Smooth muscle cell (in vitro differentiated cells): ENCODE measurements around the gene LCE1E. TPM values are rescaled to one million over a fixed set of nuclear protein-coding genes. Genes with fewer than 3 reads are reported as not detected.

Source experiments
- DNase-seq: peaks from one replicate; lab custom pipeline; 2025; ENCODE audit not compliant: unreplicated experiment; lab: John Stamatoyannopoulos, UW
- H2AFZ ChIP-seq: fragments of 200-600 bp; sonication (generic); 2 replicates; pipeline ENCODE4 v1.6.0; 2016; ENCODE audit warnings: antibody characterized with exemption, low read depth, mild to moderate bottlenecking
- H3F3A ChIP-seq: fragments of 200-600 bp; sonication (generic); 2 replicates; pipeline ENCODE4 v1.6.0; 2017; ENCODE audit warnings: antibody characterized with exemption, low read depth
- H3K27ac ChIP-seq: fragments of 200-600 bp; sonication (generic); 2 replicates; pipeline ENCODE4 v1.5.1; 2016; ENCODE audit warnings: low read depth, mild to moderate bottlenecking
- H3K27me3 ChIP-seq: fragments of 200-600 bp; sonication (generic); 2 replicates; pipeline ENCODE4 v1.6.1; 2016; ENCODE audit warnings: low read depth, mild to moderate bottlenecking
- H3K36me3 ChIP-seq: fragments of 200-600 bp; sonication (generic); 2 replicates; pipeline ENCODE4 v1.5.1; 2016; ENCODE audit warnings: low read depth
- H3K4me1 ChIP-seq: fragments of 200-600 bp; sonication (generic); 2 replicates; pipeline ENCODE4 v1.5.1; 2016; ENCODE audit warnings: low read depth
- H3K4me2 ChIP-seq: fragments of 200-600 bp; sonication (generic); 2 replicates; pipeline ENCODE4 v1.6.0; 2016; ENCODE audit warnings: mild to moderate bottlenecking
- H3K4me3 ChIP-seq: fragments of 200-600 bp; sonication (generic); 2 replicates; pipeline ENCODE4 v1.5.1; 2016; ENCODE audit warnings: mild to moderate bottlenecking
- H3K79me2 ChIP-seq: fragments of 200-600 bp; sonication (generic); 2 replicates; pipeline ENCODE4 v1.6.0; 2016; ENCODE audit warnings: low read depth, mild to moderate bottlenecking
- H3K9ac ChIP-seq: fragments of 200-600 bp; sonication (generic); 2 replicates; pipeline ENCODE4 v1.6.0; 2016; ENCODE audit warnings: low read depth
- H3K9me3 ChIP-seq: fragments of 200-600 bp; sonication (generic); replicated peaks from 2 replicates; pipeline ENCODE4 v1.5.1; 2016; ENCODE audit warnings: low read depth
- H4K20me1 ChIP-seq: fragments of 200-600 bp; sonication (generic); 2 replicates; pipeline ENCODE4 v1.6.0; 2016; ENCODE audit warnings: low read depth
- WGBS: methylation state at CpG from one replicate; pipeline ENCODE4 v1.1.7; 2016; ENCODE audit warnings: low lambda C conversion rate; 5-methylcytosine and 5-hydroxymethylcytosine counted together
- polyA plus RNA-seq: library from polyadenylated mRNA; unstranded; fragments of >200 nt; fragmentation: Nextera tagmentation; extraction: Ambion mirVana; gene quantifications from 2 replicates; pipeline ENCODE4 v1.2.1, GENCODE V29; 2016
- total RNA-seq: library from RNA; depleted of rRNA; stranded (reverse); fragments of >200 nt; gene quantifications from 2 replicates; pipeline ENCODE4 v1.2.3, GENCODE V29; 2014
- TF ChIP-seq, protein P1 (sequence below): fragments of 200-600 bp; sonication (generic); IDR thresholded peaks from 2 replicates; pipeline ENCODE4 v1.5.1; 2017; ENCODE audit warnings: borderline replicate concordance, mild to moderate bottlenecking, antibody characterized with exemption; ENCODE audit not compliant: insufficient read depth, poor library complexity, severe bottlenecking

Gene LCE1E
- total and polyA plus RNA-seq, 2 experiments from 2014 or later, result not detected

DNA sequence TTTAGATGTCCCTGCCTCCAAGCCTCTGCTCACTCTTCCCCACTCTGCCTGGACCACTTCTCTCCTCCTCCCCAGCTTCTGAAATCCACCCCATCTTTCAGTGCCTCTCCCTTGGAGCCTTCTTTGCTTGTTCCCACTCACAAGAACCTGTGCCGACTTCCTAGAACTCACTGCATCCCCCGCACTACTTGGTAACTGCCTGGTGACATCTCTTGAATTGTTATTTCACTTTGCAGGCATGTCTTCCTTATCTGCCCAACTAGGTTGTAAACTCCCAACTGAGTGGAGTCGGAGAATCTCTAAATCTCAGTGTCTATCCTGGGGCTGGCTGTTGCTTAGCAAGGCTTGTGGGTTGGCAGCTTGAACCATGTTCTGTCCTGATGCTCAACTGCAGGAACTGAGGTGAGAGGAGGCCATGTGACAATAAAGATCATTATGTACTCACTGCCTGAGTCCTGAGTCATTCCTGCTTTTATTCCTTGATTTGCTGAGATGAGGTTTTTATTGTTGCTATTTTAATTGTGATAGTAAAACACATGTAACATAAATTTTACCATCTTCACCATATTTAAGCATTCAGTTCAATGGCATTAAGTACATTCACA is 24.3 kb upstream of the LCE1E start:
- Histone ChIP-seq H3K9me3 (no peaks in the 10 kb centered on the region), H3K79me2 (no peaks in the 10 kb centered on the region), H3K36me3 (no peaks in the 10 kb centered on the region), H3F3A (no peaks in the 10 kb centered on the region), H3K27ac (no peak overlapping the region), H3K27me3 (no peaks in the 10 kb centered on the region), H3K4me2 (no peak overlapping the region), H2AFZ (no peak overlapping the region), H3K9ac (no peak overlapping the region), H3K4me3 (no peak overlapping the region), H4K20me1 (no peaks in the 10 kb centered on the region), H3K4me1 (no peaks in the 10 kb centered on the region)
- WGBS, result 84% methylated on average over 3 of the region's 3 CpGs
- TF ChIP-seq, protein P1, sequence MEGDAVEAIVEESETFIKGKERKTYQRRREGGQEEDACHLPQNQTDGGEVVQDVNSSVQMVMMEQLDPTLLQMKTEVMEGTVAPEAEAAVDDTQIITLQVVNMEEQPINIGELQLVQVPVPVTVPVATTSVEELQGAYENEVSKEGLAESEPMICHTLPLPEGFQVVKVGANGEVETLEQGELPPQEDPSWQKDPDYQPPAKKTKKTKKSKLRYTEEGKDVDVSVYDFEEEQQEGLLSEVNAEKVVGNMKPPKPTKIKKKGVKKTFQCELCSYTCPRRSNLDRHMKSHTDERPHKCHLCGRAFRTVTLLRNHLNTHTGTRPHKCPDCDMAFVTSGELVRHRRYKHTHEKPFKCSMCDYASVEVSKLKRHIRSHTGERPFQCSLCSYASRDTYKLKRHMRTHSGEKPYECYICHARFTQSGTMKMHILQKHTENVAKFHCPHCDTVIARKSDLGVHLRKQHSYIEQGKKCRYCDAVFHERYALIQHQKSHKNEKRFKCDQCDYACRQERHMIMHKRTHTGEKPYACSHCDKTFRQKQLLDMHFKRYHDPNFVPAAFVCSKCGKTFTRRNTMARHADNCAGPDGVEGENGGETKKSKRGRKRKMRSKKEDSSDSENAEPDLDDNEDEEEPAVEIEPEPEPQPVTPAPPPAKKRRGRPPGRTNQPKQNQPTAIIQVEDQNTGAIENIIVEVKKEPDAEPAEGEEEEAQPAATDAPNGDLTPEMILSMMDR, result no peak
- DNase-seq, result no peak

- no peak overlapping the region for H2AFZ ChIP-seq
- TF ChIP-seq, protein P1, result no peak
- no peaks in the 10 kb centered on the region for H3K36me3 ChIP-seq
- H3K4me1 ChIP-seq, result no peaks in the 10 kb centered on the region
- H4K20me1 ChIP-seq, result no peaks in the 10 kb centered on the region
- H3K27me3 ChIP-seq, result no peaks in the 10 kb centered on the region
- WGBS, result 43% methylated on average over 8 of the region's 8 CpGs
- H3F3A ChIP-seq, result no peaks in the 10 kb centered on the region
- peaks cover 4% of the 10 kb centered on the region for H3K9me3 ChIP-seq
- H3K9ac ChIP-seq, result no peak overlapping the region
- no peak for DNase-seq
- H3K79me2 ChIP-seq, result no peaks in the 10 kb centered on the region
- no peak overlapping the region for H3K27ac ChIP-seq
- H3K4me3 ChIP-seq, result no peak overlapping the region
- no peak overlapping the region for H3K4me2 ChIP-seq
Measured at GRCh38 chr1:152768847-152769533, 17.1 kb upstream of the LCE1E start.

DNA sequence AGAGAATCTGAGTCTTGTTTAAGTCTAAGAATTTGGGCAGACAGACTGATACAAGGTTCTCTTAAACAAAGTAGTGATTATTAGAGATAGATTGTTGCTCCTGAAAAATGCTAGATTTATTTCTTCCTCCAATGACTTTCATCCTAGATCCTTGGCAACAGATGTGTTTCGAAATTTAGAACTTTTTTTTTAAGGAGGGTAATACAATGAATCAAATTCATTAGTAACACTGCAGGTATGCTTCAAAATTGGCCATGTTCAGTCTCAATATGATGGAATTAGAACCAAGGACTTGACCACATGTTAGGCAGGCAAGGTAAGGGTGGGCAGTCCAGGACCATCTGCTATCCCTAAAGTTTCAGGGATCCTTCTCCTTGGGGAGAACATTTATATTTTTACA is 15.6 kb upstream of the LCE1E start:
- Histone ChIP-seq H3K27me3 (no peaks in the 10 kb centered on the region), H3K9me3 (peaks cover 12% of the 10 kb centered on the region), H3K27ac (no peak overlapping the region), H2AFZ (no peak overlapping the region), H3K4me3 (no peak overlapping the region), H4K20me1 (no peaks in the 10 kb centered on the region), H3F3A (no peaks in the 10 kb centered on the region), H3K4me1 (no peaks in the 10 kb centered on the region), H3K4me2 (no peak overlapping the region), H3K36me3 (no peaks in the 10 kb centered on the region), H3K9ac (no peak overlapping the region), H3K79me2 (no peaks in the 10 kb centered on the region)
- no peak for DNase-seq
- WGBS, result 35% methylated on average over 1 of the region's 1 CpG
- TF ChIP-seq, protein P1, result no peak

DNA sequence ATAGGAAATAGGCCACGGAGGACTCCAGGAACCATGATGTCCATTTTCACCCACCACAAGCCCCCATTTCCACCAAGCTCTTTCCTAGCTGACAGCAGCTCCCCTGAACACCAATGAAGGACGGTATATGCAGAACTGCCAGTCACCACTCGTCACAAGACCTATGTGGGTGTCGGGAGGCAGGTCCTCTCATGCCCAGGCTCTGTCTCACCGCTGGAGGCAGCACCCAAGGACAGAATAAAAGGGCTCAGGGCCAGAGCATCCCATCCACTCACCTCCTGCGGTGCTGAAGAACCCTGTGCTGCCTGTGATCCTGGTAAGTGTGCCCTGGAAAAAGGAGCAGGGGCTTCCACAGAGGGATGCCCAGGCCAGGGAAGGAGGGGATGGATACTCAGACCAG is 11.2 kb upstream of the LCE1E start, which contains the start of gene LCE1F:
Gene LCE1F (plus strand): TSS at position 266 of the 400 bp plus-strand sequence. CDS start 1,232 bp downstream, outside the sequence.
- Histone ChIP-seq H3K9me3 (peaks cover 7% of the 10 kb centered on the region), H3F3A (no peaks in the 10 kb centered on the region), H3K79me2 (no peaks in the 10 kb centered on the region), H3K27me3 (no peaks in the 10 kb centered on the region), H3K4me2 (no peak within 1 kb of the TSS), H3K9ac (no peak within 1 kb of the TSS), H3K4me3 (no peak within 1 kb of the TSS), H2AFZ (no peak within 1 kb of the TSS), H4K20me1 (no peaks in the 10 kb centered on the region), H3K36me3 (no peaks in the 10 kb centered on the region), H3K4me1 (no peaks in the 10 kb centered on the region), H3K27ac (no peak within 1 kb of the TSS)
- TF ChIP-seq, protein P1, result no peak
- WGBS, result 45% methylated on average over 6 of the region's 6 CpGs
- DNase-seq, result no peak
